Measurements from ENCODE around the gene ZNF225.

DNA sequence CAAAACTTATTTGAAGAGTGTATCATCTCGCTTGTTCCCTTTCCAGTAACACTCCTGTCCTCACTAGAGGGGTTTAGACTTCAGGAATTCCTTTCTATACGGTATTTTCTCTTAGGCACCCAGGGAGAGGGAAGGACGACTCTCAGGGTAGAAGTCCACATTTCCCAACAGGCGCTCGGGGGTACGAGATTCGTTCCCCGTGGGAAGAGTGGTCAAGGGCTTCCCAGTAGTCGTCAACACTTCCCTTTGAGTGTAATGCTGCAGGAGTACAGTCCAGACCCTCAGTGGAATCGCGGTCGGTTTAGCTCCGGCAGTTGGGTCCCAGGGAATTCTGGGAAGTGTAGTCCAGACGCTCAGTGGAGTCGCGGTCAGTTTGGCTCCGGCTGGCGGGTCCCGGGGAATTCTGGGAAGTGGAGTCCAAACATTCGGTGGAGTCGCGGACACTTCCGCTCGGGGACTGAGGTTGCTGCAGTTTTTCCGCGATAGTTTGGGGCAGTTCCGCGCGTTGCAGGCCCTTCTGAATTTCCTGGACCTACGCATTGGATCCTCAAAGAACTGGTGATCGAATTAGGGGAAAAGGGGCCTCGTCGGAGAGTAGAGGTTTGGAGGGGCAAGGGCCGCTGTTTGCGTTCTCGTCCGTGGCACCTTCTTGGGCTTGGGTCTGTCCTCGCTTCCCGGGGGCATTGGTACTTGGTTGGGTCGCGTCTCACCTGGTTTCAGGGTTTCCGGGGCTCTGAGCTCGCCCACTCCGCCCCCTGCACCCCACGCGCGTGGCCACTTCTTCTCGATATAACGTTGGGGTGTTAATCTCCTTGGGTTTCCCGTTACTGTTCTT is 19.1 kb upstream of the ZNF225 start, which contains the start of gene ZNF224:
- no peak for TF ChIP-seq CTCF (IDR thresholded peaks at IDR 0.05)
- peak in 1 of 2 donors; percentile 54 for TF ChIP-seq POLR2A (IDR thresholded peaks at IDR 0.05)
